HEK293T (cell line): Measurements from ENCODE around the gene NFAM1.

Experiments
- CTCF ChIA-PET: fragments of 350-600 bp; formaldehyde crosslinking; extraction: SDS; loops from one replicate; lab custom pipeline; 2021; ENCODE audit warnings: antibody characterized with exemption, inconsistent platforms; lab: Yijun Ruan, JAX
- POLR2A ChIA-PET: fragments of 350-600 bp; formaldehyde crosslinking; extraction: SDS; loops from one replicate; lab custom pipeline; 2020; ENCODE audit warnings: antibody characterized with exemption, inconsistent platforms; lab: Yijun Ruan, JAX
- DNase-seq: peaks from one replicate; pipeline ENCODE4 v3.0.0; 2012; ENCODE audit warnings: mixed read lengths; ENCODE audit errors: extremely low spot score
- ARNT ChIP-seq: fragments of 450-650 bp; IDR thresholded peaks from 2 replicates; pipeline ENCODE4 v1.6.1; 2017; ENCODE audit warnings: mild to moderate bottlenecking
- BHLHE40 ChIP-seq: fragments of 450-650 bp; IDR thresholded peaks from 2 replicates; pipeline ENCODE4 v1.6.1; 2016; ENCODE audit warnings: mild to moderate bottlenecking, moderate library complexity, borderline replicate concordance
- ELF4 ChIP-seq: fragments of 450-650 bp; IDR thresholded peaks from 2 replicates; pipeline ENCODE4 v1.6.1; 2017; ENCODE audit warnings: antibody characterized with exemption
- FOXA1 ChIP-seq: fragments of 450-650 bp; IDR thresholded peaks from 2 replicates; pipeline ENCODE4 v1.6.1; 2016; ENCODE audit warnings: mild to moderate bottlenecking
- FOXK2 ChIP-seq: fragments of 450-650 bp; IDR thresholded peaks from 2 replicates; pipeline ENCODE4 v1.6.1; 2016; ENCODE audit warnings: mild to moderate bottlenecking
- FOXM1 ChIP-seq: fragments of 450-650 bp; IDR thresholded peaks from 2 replicates; pipeline ENCODE4 v1.6.1; 2017; ENCODE audit warnings: mild to moderate bottlenecking, borderline replicate concordance
- HDGF ChIP-seq: fragments of 450-650 bp; IDR thresholded peaks from 2 replicates; pipeline ENCODE4 v1.6.1; 2017; ENCODE audit warnings: antibody characterized with exemption, borderline replicate concordance
- LEF1 ChIP-seq: fragments of 450-650 bp; IDR thresholded peaks from 2 replicates; pipeline ENCODE4 v1.6.1; 2017; ENCODE audit warnings: mild to moderate bottlenecking, borderline replicate concordance
- NFRKB ChIP-seq: fragments of 450-650 bp; IDR thresholded peaks from 2 replicates; pipeline ENCODE4 v1.6.1; 2016; ENCODE audit warnings: mild to moderate bottlenecking, moderate library complexity
- PKNOX1 ChIP-seq: fragments of 450-650 bp; IDR thresholded peaks from 2 replicates; pipeline ENCODE4 v1.6.1; 2016
- SP1 ChIP-seq: fragments of 450-650 bp; IDR thresholded peaks from 2 replicates; pipeline ENCODE4 v1.6.1; 2017
- SUZ12 ChIP-seq: fragments of 450-650 bp; IDR thresholded peaks from 2 replicates; pipeline ENCODE4 v1.6.1; 2016; ENCODE audit warnings: mild to moderate bottlenecking
- TARDBP ChIP-seq: fragments of 450-650 bp; IDR thresholded peaks from 2 replicates; pipeline ENCODE4 v1.6.1; 2016
- ZNF384 ChIP-seq: fragments of 450-650 bp; IDR thresholded peaks from 2 replicates; pipeline ENCODE4 v1.6.1; 2016

Gene NFAM1

DNA sequence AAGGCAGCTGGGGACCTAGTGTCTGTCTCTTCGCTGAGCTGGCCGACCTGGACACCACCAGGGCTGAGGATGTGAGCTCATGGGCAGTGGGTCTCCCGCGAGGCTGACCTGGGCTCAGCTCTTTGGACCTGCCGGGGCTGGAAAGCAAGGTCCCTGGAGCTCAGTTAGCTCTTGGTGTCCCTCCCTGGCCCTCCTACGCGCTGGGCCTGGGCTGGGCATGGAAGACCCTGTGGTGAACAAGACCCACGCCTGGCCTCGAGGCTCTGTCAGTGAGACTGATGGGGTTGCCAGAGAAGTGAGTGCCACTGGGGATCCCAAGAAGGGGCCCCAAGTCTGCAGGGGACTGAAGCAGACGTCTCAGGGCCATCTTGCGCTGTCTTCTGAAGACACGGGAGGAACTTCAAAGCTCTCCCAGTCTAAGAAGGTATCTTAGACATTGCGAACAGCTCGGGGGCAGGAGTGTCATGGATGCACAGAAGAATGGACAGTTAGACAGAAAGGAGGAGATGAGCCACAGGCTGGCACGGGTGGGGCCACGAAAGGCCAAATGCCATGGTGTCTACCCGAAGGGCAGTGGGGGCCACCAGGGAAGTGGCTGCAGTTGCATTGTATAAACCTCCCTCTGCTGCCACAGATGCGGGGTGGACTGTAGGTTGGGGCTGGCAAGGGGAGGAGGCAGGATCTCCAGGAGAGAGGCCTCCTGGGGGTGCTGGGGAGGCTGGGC is 31.2 kb downstream of the NFAM1 start:
- no peak for DNase-seq
- ChIA-PET CTCF (no interaction called here), POLR2A (interaction anchor here (1.9 kb wide), 1 partner anchor 32 kb away, joined by 8 read pairs; no protein-coding TSS in a partner anchor)
- TF ChIP-seq SP1 (no peak), SUZ12 (no peak), HDGF (no peak), PKNOX1 (no peak), BHLHE40 (no peak), ZNF384 (no peak), ARNT (no peak)

- TF ChIP-seq SUZ12 (no peak), ZNF384 (peak; percentile 82)
- peak; percentile 53 for DNase-seq
- ChIA-PET CTCF (interaction anchor here (0.6 to 1.4 kb wide), 4 partner anchors 15 to 230 kb away, joined by 3 to 6 read pairs (median 4); no protein-coding TSS in a partner anchor), POLR2A (interaction anchor here (1.9 kb wide), 1 partner anchor 30 kb away, joined by 8 read pairs; no protein-coding TSS in a partner anchor)
Observed at GRCh38 chr22:42399315-42400271, 32.6 kb downstream of the NFAM1 start.

DNA sequence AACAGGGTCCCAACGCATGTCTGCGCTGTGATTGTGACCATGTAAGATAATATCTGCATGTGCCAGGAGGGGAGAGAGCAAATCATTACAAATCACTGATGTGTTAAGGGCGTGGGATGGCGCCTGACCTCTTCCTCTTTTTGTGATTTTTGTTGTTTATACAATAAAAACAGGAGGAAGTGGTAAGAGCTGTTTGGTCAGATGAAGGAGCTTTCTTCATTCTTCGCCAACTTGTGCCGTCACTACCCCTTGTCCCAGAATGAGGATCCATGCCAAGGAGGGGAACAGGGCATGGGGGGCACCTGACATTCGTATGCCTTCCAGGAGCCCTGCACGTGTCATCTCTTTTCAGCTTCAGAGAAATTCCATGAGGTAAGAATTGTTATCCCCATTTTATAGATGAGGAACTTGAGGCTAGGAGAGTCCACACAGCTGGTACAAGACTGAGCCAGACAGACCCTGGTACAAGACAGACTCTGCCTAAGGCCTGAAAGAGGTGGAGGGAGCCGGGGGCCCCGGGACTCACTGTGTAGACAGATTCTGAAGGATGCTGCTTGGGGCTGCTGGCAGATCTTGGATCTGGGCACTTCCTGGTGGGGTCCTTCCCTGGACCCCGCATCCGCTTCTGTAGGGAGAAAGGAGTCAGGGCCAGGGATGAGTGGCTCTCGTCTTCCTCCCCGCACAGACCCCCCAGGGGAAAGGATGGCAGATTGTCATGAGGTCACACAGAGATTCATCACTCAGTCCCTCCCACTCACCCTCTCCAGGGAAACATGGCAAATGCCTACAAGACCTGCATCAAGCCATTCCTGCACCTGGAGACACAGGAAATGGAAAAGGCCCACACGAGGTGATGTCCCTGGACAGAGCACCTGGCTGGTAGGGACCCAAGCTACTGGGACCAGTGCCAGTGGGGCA is 34.6 kb downstream of the NFAM1 start:
- POLR2A ChIA-PET, result no interaction called here
- CTCF ChIA-PET, result no interaction called here
- no peak for DNase-seq
- TF ChIP-seq SUZ12, result no peak
- no peak for TF ChIP-seq ELF4
- TF ChIP-seq PKNOX1, result no peak

DNA sequence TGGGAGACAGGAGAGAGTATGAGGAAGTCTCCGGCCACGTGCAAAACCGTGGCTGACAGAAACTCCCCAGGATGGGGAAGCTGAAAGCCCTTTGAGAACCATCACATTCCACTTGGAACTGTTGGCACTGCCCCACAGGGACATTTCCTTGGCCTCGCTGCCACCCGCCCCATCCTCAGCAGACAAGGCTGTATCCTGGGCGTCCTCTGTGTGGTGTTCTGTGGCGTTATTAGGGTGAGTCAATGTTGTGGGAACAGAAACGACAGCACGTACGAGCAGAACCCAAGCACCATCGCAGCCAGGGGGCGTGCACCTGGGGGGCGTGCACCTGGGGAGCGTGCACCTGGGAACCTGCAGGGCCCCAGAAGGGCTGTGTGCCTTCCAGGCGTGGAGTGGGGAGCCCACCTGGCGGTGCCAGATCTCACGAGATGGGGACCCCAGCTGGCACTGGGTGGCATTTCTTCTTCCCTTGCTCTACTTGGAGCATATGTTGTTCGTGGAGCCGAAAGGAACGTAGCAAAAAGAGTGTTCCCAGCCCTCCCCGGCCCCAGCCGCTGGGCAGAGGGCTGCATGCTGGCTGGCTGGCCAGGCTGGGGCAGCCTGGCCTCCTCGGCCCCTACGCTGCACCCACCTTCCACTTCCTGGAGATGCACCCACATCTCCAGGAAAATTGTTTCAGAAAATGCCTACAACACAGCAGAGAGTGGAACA is 35.4 kb downstream of the NFAM1 start:
- ChIA-PET CTCF (no interaction called here), POLR2A (no interaction called here)
- TF ChIP-seq HDGF, result no peak
- no peak for TF ChIP-seq ARNT
- TF ChIP-seq TARDBP, result no peak
- DNase-seq, result no peak

- TF ChIP-seq SUZ12 (no peak), FOXM1 (no peak), NFRKB (no peak), LEF1 (no peak), TARDBP (no peak), PKNOX1 (no peak), BHLHE40 (no peak), FOXK2 (no peak), ELF4 (no peak), FOXA1 (no peak)
- CTCF ChIA-PET, result no interaction called here
- POLR2A ChIA-PET, result interaction anchor here (0.6 to 1.4 kb wide), 2 partner anchors 16 to 20 kb away, joined by 3 read pairs; no protein-coding TSS in a partner anchor
- no peak for DNase-seq
Observed at GRCh38 chr22:42389143-42389542, 43.1 kb downstream of the NFAM1 start.

DNA sequence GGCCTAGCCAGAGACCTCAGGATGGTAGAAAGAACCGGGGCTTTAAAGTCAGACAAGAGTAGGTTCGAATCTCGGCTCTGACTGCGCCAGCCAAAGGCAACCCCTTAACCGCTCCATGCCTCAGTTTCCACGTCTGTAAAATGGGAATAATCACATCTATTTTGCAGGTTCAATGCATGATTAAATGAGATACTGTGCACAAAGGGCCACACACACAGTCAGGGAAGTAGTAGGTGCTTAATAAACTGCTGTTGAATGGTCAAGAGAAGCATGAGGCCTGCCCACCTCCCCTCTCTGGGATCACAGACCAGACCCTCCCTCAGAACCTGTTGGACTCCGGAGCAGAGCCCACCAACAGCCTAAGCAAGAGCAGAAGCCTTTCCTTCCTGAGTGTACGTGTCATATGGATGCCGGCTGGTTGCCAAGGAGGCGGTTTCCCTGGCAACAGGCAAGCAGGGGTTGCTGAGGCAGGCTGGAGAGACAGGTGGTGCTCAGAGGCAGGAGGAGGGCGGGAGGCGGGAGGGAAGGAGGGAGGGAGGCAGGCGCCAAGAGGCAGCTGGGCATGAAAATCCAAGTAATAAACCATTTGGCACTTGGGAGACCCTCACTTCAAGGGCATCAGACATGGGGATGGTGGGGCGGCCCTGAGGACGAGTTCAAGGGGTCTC is 43.9 kb downstream of the NFAM1 start:
- DNase-seq, result no peak
- TF ChIP-seq FOXA1, result no peak
- CTCF ChIA-PET, result no interaction called here
- POLR2A ChIA-PET, result interaction anchor here (1.1 to 1.4 kb wide), 2 partner anchors 19 kb away, joined by 3 to 5 read pairs; no protein-coding TSS in a partner anchor
